OCI-LY3 (cell line): Measurements from ENCODE around the gene KRTCAP2.
"Not testable (repeated sequence)": the region's sequence is repeated elsewhere in the genome, so short reads cannot be mapped to it uniquely, and the experiment has no call there.

Experiments
- H2AFZ ChIP-seq: fragments of 200-600, 300-600 bp; shearing (Covaris generic); 2 replicates; pipeline ENCODE4 v1.6.0; 2014; ENCODE audit warnings: antibody characterized with exemption, low read depth, low read length
- H3K27ac ChIP-seq: fragments of 200-600, 300-600 bp; sonication (generic); 2 replicates; pipeline ENCODE4 v1.5.1; 2014; ENCODE audit warnings: mild to moderate bottlenecking, low read length, moderate library complexity, mixed read lengths
- H3K27me3 ChIP-seq: fragments of 200-600, 300-600 bp; sonication (generic); 2 replicates; pipeline ENCODE4 v1.6.1; 2014; ENCODE audit warnings: low read depth, low read length, mixed read lengths
- H3K36me3 ChIP-seq: fragments of 200-600, 300-600 bp; sonication (generic); replicated peaks from 2 replicates; pipeline ENCODE3; 2014; ENCODE audit warnings: low read depth, low read length, mixed read lengths
- H3K4me1 ChIP-seq: fragments of 300-600, 200-600 bp; sonication (generic); 2 replicates; pipeline ENCODE4 v1.6.1; 2014; ENCODE audit warnings: low read length, mixed read lengths
- H3K4me2 ChIP-seq: fragments of 200-600, 300-600 bp; sonication (generic); 2 replicates; pipeline ENCODE4 v1.6.1; 2014; ENCODE audit warnings: low read length, mixed read lengths
- H3K4me3 ChIP-seq: fragments of 300-600, 200-600 bp; sonication (generic); 2 replicates; pipeline ENCODE4 v1.5.1; 2014; ENCODE audit warnings: antibody characterized with exemption, mild to moderate bottlenecking, low read length, moderate library complexity
- H3K79me2 ChIP-seq: fragments of 300-600, 200-600 bp; shearing (Covaris generic); 2 replicates; pipeline ENCODE4 v1.6.1; 2014; ENCODE audit warnings: mild to moderate bottlenecking, low read length, mixed read lengths
- H3K9ac ChIP-seq: fragments of 300-600, 200-600 bp; shearing (Covaris generic); 2 replicates; pipeline ENCODE4 v1.6.0; 2014; ENCODE audit warnings: mild to moderate bottlenecking, low read length, moderate library complexity
- H3K9me3 ChIP-seq: fragments of 200-600, 300-600 bp; shearing (Covaris generic); 2 replicates; pipeline ENCODE4 v1.6.1; 2014; ENCODE audit warnings: low read length, mixed read lengths; ENCODE audit not compliant: insufficient read depth
- H4K20me1 ChIP-seq: fragments of 200-600, 300-600 bp; sonication (generic); 2 replicates; pipeline ENCODE4 v1.6.1; 2016; ENCODE audit warnings: low read length, mixed read lengths; ENCODE audit not compliant: insufficient read depth
- EZH2phosphoT487 ChIP-seq: fragments of 200-600 bp; shearing (Covaris generic); IDR thresholded peaks from 2 replicates; pipeline ENCODE4 v1.6.1; 2018; ENCODE audit warnings: antibody characterized with exemption, mixed run types, low read depth
- TF ChIP-seq, protein P1 (sequence below): fragments of 200-600, 300-600 bp; sonication (generic); IDR thresholded peaks from 2 replicates; pipeline ENCODE4 v1.5.1; 2014; ENCODE audit warnings: antibody characterized with exemption, low read length, low read depth

Gene KRTCAP2

DNA sequence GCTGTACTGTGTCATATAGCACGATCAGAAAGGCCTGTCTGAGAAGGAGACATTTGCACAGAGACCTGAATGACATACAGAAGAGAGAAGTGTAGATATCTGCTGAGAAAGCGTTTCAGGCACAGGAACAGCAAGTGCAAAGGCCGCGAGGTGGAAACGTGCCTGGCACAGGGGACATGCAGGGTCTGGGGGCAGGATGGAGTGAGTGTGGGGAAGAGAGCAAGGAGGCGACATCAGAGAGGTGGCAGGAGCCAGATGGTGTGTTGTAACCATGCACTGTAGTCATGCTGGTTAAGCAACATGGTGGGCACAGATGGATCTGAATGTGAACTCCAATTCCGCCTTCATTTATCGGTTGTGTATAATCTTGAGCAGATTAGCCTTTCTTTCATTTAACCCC, 13.0 kb downstream of the KRTCAP2 start:
- no peaks in the 10 kb centered on the region for H4K20me1 ChIP-seq
- H3K79me2 ChIP-seq: no peaks in the 10 kb centered on the region
- no peak for TF ChIP-seq EZH2phosphoT487
- TF ChIP-seq, protein P1, sequence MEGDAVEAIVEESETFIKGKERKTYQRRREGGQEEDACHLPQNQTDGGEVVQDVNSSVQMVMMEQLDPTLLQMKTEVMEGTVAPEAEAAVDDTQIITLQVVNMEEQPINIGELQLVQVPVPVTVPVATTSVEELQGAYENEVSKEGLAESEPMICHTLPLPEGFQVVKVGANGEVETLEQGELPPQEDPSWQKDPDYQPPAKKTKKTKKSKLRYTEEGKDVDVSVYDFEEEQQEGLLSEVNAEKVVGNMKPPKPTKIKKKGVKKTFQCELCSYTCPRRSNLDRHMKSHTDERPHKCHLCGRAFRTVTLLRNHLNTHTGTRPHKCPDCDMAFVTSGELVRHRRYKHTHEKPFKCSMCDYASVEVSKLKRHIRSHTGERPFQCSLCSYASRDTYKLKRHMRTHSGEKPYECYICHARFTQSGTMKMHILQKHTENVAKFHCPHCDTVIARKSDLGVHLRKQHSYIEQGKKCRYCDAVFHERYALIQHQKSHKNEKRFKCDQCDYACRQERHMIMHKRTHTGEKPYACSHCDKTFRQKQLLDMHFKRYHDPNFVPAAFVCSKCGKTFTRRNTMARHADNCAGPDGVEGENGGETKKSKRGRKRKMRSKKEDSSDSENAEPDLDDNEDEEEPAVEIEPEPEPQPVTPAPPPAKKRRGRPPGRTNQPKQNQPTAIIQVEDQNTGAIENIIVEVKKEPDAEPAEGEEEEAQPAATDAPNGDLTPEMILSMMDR: no peak
- no peak overlapping the region for H3K4me3 ChIP-seq
- H3K27me3 ChIP-seq: no peaks in the 10 kb centered on the region; the same call in 1 of the 2 replicates
- H3K4me1 ChIP-seq: no peaks in the 10 kb centered on the region
- no peaks in the 10 kb centered on the region for H3K36me3 ChIP-seq
- no peak overlapping the region for H3K27ac ChIP-seq
- H3K9me3 ChIP-seq: no peaks in the 10 kb centered on the region
- H3K4me2 ChIP-seq: no peak overlapping the region
- no peak overlapping the region for H3K9ac ChIP-seq
- no peak overlapping the region for H2AFZ ChIP-seq

DNA sequence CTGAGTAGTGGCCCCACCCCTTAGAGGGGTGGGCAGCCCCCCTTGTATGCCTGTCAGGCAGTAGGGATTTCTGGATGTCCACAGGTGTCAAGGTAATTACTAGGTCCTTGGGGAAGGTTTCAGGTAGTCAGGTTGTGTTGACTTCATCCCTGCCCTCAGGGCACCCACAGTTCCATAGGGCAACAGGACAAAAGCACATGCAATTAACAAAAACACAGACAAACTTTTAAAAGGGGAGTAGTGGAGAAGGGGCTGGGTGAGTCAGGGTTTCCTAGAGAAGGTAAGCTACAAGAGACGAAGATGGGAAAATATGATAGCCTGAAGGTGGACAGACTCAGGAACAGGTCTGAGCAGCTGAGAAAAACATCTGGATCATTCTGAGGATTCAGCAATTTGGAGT, 14.1 kb downstream of the KRTCAP2 start:
- TF ChIP-seq, protein P1: no peak
- no peak for TF ChIP-seq EZH2phosphoT487
- Histone ChIP-seq H3K9me3 (no peaks in the 10 kb centered on the region), H2AFZ (no peak overlapping the region), H3K4me3 (no peak overlapping the region), H3K36me3 (no peaks in the 10 kb centered on the region), H3K4me1 (no peaks in the 10 kb centered on the region), H4K20me1 (no peaks in the 10 kb centered on the region), H3K4me2 (no peak overlapping the region), H3K27me3 (no peaks in the 10 kb centered on the region; the same call in 1 of the 2 replicates), H3K79me2 (no peaks in the 10 kb centered on the region), H3K9ac (no peak overlapping the region), H3K27ac (no peak overlapping the region)

DNA sequence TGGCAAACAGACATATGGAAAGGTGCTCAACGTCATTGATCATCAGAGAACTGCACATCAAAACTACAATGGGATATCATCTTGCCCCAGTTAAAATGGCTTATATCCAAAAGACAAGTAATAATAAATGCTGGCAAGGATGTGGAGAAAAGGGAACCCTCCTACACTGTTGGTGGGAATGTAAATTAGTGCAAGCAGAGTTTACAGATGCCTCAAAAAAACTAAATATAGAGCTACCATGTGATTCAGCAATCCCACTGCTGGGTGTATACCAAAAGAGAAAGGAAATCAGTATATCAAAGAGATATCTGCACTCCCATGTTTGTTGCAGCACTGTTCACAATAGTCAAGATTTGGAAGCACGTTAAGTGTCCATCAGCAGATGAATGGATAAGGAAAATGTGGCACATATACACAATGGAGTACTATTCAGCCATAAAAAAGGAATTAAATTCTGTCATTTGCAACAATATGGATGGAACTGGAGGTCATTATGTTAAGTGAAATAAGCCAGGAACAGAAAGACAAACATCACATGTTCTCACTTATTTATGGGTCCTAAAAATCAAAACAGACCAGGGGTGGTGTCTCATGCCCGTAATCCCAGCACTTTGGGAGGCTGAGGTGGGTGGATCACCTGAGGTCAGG, 17.0 kb downstream of the KRTCAP2 start:
- not testable (repeated sequence) for H3K4me1 ChIP-seq, H3K27ac ChIP-seq, H3K79me2 ChIP-seq, H3K9ac ChIP-seq, H3K4me3 ChIP-seq, H3K9me3 ChIP-seq, H2AFZ ChIP-seq, H3K36me3 ChIP-seq, H3K27me3 ChIP-seq, H3K4me2 ChIP-seq, H4K20me1 ChIP-seq

DNA sequence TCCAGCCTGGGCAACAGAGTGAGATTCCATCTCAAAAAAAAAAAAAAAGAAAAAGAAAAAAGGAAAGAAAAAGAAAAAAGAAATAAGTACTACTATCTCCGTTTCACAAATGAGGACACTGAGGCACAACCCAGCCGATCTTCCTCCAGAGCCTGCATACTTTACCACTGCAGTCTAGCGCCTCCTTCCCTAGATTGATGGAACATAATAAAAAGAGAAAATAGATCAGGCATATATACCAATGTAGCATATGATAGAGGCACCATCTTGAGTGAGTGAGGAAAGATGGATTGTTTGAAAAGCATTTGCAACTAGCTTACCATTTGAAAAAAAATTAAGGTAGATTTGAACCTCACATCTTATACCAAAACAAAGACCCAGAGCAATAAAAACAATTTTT, 27.6 kb downstream of the KRTCAP2 start:
- Histone ChIP-seq H3K9ac (no peak overlapping the region), H3K4me1 (peaks cover 14% of the 10 kb centered on the region), H3K27me3 (no peaks in the 10 kb centered on the region), H3K9me3 (no peaks in the 10 kb centered on the region), H3K27ac (no peak overlapping the region), H3K36me3 (no peaks in the 10 kb centered on the region), H4K20me1 (no peaks in the 10 kb centered on the region), H3K4me3 (no peak overlapping the region), H3K79me2 (no peaks in the 10 kb centered on the region; the same call in 1 of the 2 replicates), H2AFZ (no peak overlapping the region), H3K4me2 (no peak overlapping the region)
- TF ChIP-seq, protein P1: no peak
- TF ChIP-seq EZH2phosphoT487: no peak
